Measurements from ENCODE around the gene UVRAG.

Gene UVRAG

DNA sequence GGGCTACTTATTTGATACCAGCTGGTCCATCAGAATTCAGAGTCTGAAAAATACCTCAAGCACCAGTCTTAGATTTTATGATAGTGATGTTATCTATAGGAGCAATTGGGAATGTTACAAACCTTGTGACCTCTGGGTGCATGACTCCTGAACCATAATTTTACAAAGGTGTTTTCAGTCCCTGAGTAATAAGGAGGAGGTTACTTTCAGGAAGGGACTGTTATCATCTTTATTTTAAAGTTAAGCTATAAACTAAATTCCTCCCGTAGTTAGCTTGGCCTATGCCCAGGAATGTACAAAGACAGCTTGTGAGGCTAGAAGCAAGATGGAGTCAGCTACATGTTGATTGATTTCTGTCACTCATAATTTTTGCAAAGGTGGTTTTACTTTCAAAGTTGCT lies 101.9 kb downstream of the UVRAG start:
- DNase-seq (ENCODE audit: low spot score), result no peak
- in situ Hi-C loops (cut with MboI; ENCODE audit: low pct_unique_long_range_greater_than_20kb, low sequenced_read_pairs, unreplicated experiment), result no loop called here
- TF ChIP-seq, protein P1, sequence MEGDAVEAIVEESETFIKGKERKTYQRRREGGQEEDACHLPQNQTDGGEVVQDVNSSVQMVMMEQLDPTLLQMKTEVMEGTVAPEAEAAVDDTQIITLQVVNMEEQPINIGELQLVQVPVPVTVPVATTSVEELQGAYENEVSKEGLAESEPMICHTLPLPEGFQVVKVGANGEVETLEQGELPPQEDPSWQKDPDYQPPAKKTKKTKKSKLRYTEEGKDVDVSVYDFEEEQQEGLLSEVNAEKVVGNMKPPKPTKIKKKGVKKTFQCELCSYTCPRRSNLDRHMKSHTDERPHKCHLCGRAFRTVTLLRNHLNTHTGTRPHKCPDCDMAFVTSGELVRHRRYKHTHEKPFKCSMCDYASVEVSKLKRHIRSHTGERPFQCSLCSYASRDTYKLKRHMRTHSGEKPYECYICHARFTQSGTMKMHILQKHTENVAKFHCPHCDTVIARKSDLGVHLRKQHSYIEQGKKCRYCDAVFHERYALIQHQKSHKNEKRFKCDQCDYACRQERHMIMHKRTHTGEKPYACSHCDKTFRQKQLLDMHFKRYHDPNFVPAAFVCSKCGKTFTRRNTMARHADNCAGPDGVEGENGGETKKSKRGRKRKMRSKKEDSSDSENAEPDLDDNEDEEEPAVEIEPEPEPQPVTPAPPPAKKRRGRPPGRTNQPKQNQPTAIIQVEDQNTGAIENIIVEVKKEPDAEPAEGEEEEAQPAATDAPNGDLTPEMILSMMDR (IDR thresholded peaks at IDR 0.05; ENCODE audit: extremely low read depth, insufficient read depth, missing control alignments), result no peak

DNA sequence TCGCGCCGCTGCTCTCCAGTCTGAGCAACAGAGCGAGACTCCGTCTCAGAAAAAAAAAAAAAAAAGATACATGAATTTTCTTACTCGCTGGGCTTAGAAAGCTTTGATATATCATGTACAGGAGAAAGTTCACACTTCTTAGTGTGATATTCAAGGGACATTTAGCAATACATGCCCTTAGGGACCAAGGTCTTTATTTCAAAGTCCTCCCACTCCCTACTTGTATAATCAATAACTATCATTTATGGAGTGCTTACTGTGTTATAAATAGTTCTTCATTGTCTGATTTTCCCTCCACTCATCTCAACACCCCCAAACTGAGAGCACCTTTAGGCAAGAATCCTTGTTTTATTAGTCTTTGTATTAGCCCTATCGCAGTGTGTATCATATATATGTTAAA lies 103.3 kb downstream of the UVRAG start:
- TF ChIP-seq, protein P1 (IDR thresholded peaks at IDR 0.05; ENCODE audit: extremely low read depth, insufficient read depth, missing control alignments), result no peak
- DNase-seq (ENCODE audit: low spot score), result no peak
- in situ Hi-C loops (cut with MboI; ENCODE audit: low pct_unique_long_range_greater_than_20kb, low sequenced_read_pairs, unreplicated experiment), result no loop called here

DNA sequence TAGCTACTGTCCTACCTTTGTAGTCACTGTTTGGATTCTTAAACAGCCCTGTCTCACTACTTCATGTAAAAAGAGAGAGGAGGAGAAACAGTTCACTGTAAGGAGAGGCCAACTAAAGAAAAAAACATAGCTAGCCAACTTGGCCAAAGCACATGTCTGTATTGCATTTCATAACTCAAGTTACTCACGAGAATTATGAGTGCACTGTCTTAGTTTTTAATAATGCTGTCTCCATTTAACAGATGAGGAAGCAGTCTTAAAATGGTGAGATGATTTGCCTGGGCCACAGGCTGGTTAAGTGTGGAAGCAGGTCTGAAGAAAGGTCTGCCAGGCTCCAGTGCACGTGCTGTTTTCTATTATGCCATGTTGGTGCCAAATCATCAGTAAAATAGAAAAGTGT lies 104.5 kb downstream of the UVRAG start:
- TF ChIP-seq, protein P1 (IDR thresholded peaks at IDR 0.05; ENCODE audit: extremely low read depth, insufficient read depth, missing control alignments), result no peak
- in situ Hi-C loops (cut with MboI; ENCODE audit: low pct_unique_long_range_greater_than_20kb, low sequenced_read_pairs, unreplicated experiment), result no loop called here

DNA sequence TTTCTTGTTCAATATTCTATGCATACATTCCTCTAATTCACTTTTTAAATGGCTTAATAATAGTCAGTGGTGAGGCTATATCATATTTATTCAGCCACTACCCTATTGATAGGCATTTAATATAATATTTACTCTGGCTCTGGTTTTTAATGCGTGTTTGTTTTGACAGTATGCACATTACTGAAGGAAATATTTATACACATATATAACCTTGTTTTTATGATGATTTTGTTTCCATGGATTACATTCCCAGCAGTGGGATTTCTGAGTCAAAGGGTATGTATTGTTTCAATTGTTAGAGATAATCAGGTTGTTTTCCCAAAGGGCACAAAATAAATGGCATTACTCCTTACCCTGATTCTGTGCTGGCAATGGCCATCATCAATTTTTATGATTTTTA lies 105.8 kb downstream of the UVRAG start:
- in situ Hi-C loops (cut with MboI; ENCODE audit: low pct_unique_long_range_greater_than_20kb, low sequenced_read_pairs, unreplicated experiment), result no loop called here
- TF ChIP-seq, protein P1 (IDR thresholded peaks at IDR 0.05; ENCODE audit: extremely low read depth, insufficient read depth, missing control alignments), result no peak
- DNase-seq (ENCODE audit: low spot score), result no peak

More for the DNA sequence above, 104.5 kb downstream of the UVRAG start:
- no peak for DNase-seq (ENCODE audit: low spot score)

DNA sequence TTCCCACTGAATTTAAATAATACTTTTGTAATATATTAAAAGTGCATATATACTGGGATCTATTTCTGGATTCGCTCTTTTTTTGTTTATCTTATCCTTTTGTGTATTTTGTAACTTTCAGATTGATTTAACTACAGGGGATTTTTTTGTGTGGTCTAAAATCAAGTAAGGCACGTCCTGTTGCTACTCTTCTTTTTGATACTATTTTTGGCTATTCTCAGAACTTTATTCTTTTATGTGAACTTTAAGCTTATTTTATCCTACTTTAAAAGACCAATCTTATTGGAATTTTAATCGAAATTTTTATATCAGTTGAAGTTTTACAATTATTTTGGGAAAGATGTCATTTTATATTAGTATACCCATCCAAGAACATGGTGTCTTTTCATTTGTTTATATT lies 106.8 kb downstream of the UVRAG start:
- no peak for DNase-seq (ENCODE audit: low spot score)
- in situ Hi-C loops (cut with MboI; ENCODE audit: low pct_unique_long_range_greater_than_20kb, low sequenced_read_pairs, unreplicated experiment), result no loop called here

DNA sequence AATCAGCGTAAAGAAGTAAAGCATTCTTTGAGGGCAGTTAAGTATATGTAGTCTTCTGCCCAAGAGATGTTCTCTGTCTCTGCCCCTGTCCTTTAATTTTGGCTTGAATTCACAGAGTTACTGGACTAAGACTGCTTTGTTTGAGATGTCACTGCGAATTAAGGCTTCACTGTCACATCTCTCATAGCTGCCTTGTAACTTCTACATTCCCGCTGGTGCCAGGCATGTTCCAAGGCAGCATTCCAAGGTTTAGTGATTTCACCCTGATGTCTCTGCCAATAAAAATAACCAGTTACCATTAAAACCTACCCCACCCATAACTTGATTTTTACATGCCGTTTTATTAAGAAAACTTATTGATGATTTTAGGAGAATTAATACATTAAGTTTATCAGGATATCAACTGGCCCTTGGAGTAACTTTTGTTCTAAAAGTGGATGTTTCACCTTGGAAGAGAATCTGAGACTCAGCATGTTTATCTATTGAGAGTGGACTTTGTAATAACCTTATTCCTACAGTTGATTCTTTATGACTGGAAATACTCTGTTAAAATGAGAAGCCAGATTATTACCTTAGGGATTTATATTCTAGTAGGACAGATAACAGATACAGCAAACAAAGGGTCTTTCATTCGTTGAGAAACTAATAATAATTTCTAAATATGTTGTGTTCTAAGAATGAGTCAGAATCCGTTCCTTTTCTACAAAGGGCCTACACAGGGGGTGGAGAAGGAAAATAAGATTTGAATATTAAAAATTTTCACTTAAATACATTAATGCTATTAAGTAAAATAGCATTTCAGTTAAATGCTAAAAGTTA lies 110.2 kb downstream of the UVRAG start:
- TF ChIP-seq, protein P1 (IDR thresholded peaks at IDR 0.05; ENCODE audit: extremely low read depth, insufficient read depth, missing control alignments), result no peak
- in situ Hi-C loops (cut with MboI; ENCODE audit: low pct_unique_long_range_greater_than_20kb, low sequenced_read_pairs, unreplicated experiment), result no loop called here
- no peak for DNase-seq (ENCODE audit: low spot score)

More for the DNA sequence above, 106.8 kb downstream of the UVRAG start:
- TF ChIP-seq, protein P1 (IDR thresholded peaks at IDR 0.05; ENCODE audit: extremely low read depth, insufficient read depth, missing control alignments), result no peak
